GM12872 (cell line): ENCODE results near the gene TAS1R3.

Experiments used
- CTCF ChIP-seq: IDR thresholded peaks from 3 replicates; pipeline ENCODE4 v1.5.1; 2011; ENCODE audit warnings: low read depth, mild to moderate bottlenecking, low read length, moderate library complexity; ENCODE audit not compliant: insufficient read depth

TAS1R3 gene

GRCh38 chr1:1359308-1359663 is 28.2 kb downstream of the TAS1R3 start:
- TF ChIP-seq CTCF, result no peak

- no peak for TF ChIP-seq CTCF
Measured at GRCh38 chr1:1359664-1360468, 28.8 kb downstream of the TAS1R3 start.

GRCh38 chr1:1360506-1361169 is 29.6 kb downstream of the TAS1R3 start:
- no peak for TF ChIP-seq CTCF

GRCh38 chr1:1361233-1361981 is 30.3 kb downstream of the TAS1R3 start:
- no peak for TF ChIP-seq CTCF

GRCh38 chr1:1361982-1362423 is 30.9 kb downstream of the TAS1R3 start:
- TF ChIP-seq CTCF, result no peak

GRCh38 chr1:1364266-1364665 is 33.2 kb downstream of the TAS1R3 start:
- no peak for TF ChIP-seq CTCF
